NT2/D1 (cell line): ENCODE measurements around the gene PIM1.

ENCODE experiments used
- SUZ12 ChIP-seq: IDR thresholded peaks from 2 replicates; pipeline ENCODE4 v1.6.1; 2011; ENCODE audit not compliant: insufficient read length, insufficient read depth; ENCODE audit errors: extremely low read depth
- ZNF274 ChIP-seq: IDR thresholded peaks from 2 replicates; pipeline ENCODE4 v1.6.1; 2011; ENCODE audit warnings: mild to moderate bottlenecking, low read depth, low read length

GRCh38 chr6:37121556-37121955 lies 48.4 kb upstream of the PIM1 start:
- no peak for TF ChIP-seq ZNF274
- no peak for TF ChIP-seq SUZ12
